H9 (cell line): ENCODE data around the gene PLXNA4. TPM values are rescaled to one million over a fixed set of nuclear protein-coding genes. Genes with fewer than 3 reads are reported as not detected.

Source experiments
- DNase-seq: peaks from one replicate; pipeline ENCODE4 v3.0.0-alpha.2; 2017
- H2AFZ ChIP-seq: one replicate; pipeline ENCODE4 v1.6.1; 2013; ENCODE audit warnings: mild to moderate bottlenecking, low read length, control low read depth, moderate library complexity
- H2AK5ac ChIP-seq: 2 replicates; pipeline ENCODE4 v1.6.1; 2013; ENCODE audit warnings: low read length, control low read depth, mixed read lengths; ENCODE audit not compliant: insufficient read length
- H2BK120ac ChIP-seq: one replicate; pipeline ENCODE4 v1.6.1; 2013; ENCODE audit warnings: low read depth, mild to moderate bottlenecking, low read length, control low read depth, inconsistent platforms; ENCODE audit not compliant: poor library complexity, severe bottlenecking
- H2BK12ac ChIP-seq: 2 replicates; pipeline ENCODE4 v1.6.1; 2013; ENCODE audit warnings: low read length, control low read depth, mixed read lengths, low read depth; ENCODE audit not compliant: insufficient read length
- H2BK15ac ChIP-seq: 2 replicates; pipeline ENCODE4 v1.6.1; 2013; ENCODE audit warnings: low read depth, low read length, control low read depth
- H2BK20ac ChIP-seq: one replicate; pipeline ENCODE4 v1.6.1; 2013; ENCODE audit warnings: low read depth, mild to moderate bottlenecking, low read length, control low read depth, inconsistent platforms; ENCODE audit not compliant: poor library complexity, severe bottlenecking
- H2BK5ac ChIP-seq: 2 replicates; pipeline ENCODE4 v1.6.1; 2013; ENCODE audit warnings: low read length, control low read depth, mixed read lengths; ENCODE audit not compliant: insufficient read length
- H3K14ac ChIP-seq: 2 replicates; pipeline ENCODE4 v1.6.1; 2013; ENCODE audit warnings: low read length, control low read depth; ENCODE audit not compliant: insufficient read depth
- H3K18ac ChIP-seq: 2 replicates; pipeline ENCODE4 v1.6.1; 2013; ENCODE audit warnings: low read depth, mild to moderate bottlenecking, mixed read lengths, low read length, control low read depth; ENCODE audit not compliant: insufficient read length
- H3K23ac ChIP-seq: 2 replicates; pipeline ENCODE4 v1.6.1; 2013; ENCODE audit warnings: low read length, control low read depth, mixed read lengths, low read depth; ENCODE audit not compliant: insufficient read length
- H3K23me2 ChIP-seq: 2 replicates; pipeline ENCODE4 v1.6.1; 2013; ENCODE audit warnings: low read depth, mild to moderate bottlenecking, mixed read lengths, low read length, control low read depth; ENCODE audit not compliant: insufficient read length, poor library complexity, severe bottlenecking
- H3K27ac ChIP-seq: 2 replicates; pipeline ENCODE4 v1.5.1; 2013; ENCODE audit warnings: low read length, control low read depth, mixed read lengths, low read depth; ENCODE audit not compliant: insufficient read length
- H3K27me3 ChIP-seq: 2 replicates; pipeline ENCODE4 v1.6.1; 2013; ENCODE audit warnings: low read length, control low read depth, inconsistent platforms; ENCODE audit not compliant: insufficient read depth
- H3K4ac ChIP-seq: 2 replicates; pipeline ENCODE4 v1.6.1; 2013; ENCODE audit warnings: low read depth, mild to moderate bottlenecking, control low read depth, inconsistent platforms, low read length, moderate library complexity
- H3K4me1 ChIP-seq: 2 replicates; pipeline ENCODE4 v1.6.1; 2013; ENCODE audit warnings: low read length, control low read depth, inconsistent platforms; ENCODE audit not compliant: insufficient read depth
- H3K4me2 ChIP-seq: 2 replicates; pipeline ENCODE4 v1.6.1; 2013; ENCODE audit warnings: low read length, control low read depth, mixed read lengths; ENCODE audit not compliant: insufficient read length, insufficient read depth
- H3K56ac ChIP-seq: 2 replicates; pipeline ENCODE4 v1.6.1; 2013; ENCODE audit warnings: low read depth, mild to moderate bottlenecking, mixed read lengths, low read length, control low read depth; ENCODE audit not compliant: insufficient read length
- H3K79me1 ChIP-seq: 2 replicates; pipeline ENCODE4 v1.6.1; 2013; ENCODE audit warnings: low read depth, mild to moderate bottlenecking, moderate library complexity, low read length, control low read depth, inconsistent platforms; ENCODE audit not compliant: insufficient read depth, poor library complexity, severe bottlenecking
- H3K79me2 ChIP-seq: 2 replicates; pipeline ENCODE4 v1.6.1; 2013; ENCODE audit warnings: low read length, control low read depth, inconsistent platforms; ENCODE audit not compliant: insufficient read depth
- H3K9ac ChIP-seq: 2 replicates; pipeline ENCODE4 v1.6.1; 2013; ENCODE audit warnings: low read length, control low read depth, mixed read lengths; ENCODE audit not compliant: insufficient read length; ENCODE audit errors: extremely low read depth
- H3K9me3 ChIP-seq: one replicate; pipeline ENCODE4 v1.6.1; 2013; ENCODE audit warnings: low read depth, low read length, inconsistent platforms; ENCODE audit not compliant: control insufficient read depth
- H3T11ph ChIP-seq: one replicate; pipeline ENCODE4 v1.6.1; 2013; ENCODE audit warnings: mild to moderate bottlenecking, low read length, control low read depth, inconsistent platforms
- H4K20me1 ChIP-seq: one replicate; pipeline ENCODE4 v1.6.1; 2013; ENCODE audit not compliant: control insufficient read depth, insufficient read length, insufficient read depth
- H4K5ac ChIP-seq: 2 replicates; pipeline ENCODE4 v1.6.1; 2013; ENCODE audit warnings: low read depth, mild to moderate bottlenecking, mixed read lengths, low read length, control low read depth; ENCODE audit not compliant: insufficient read length
- H4K8ac ChIP-seq: replicated peaks from 2 replicates; pipeline ENCODE4 v1.6.1; 2013; ENCODE audit warnings: low read length, control low read depth, mixed read lengths, low read depth; ENCODE audit not compliant: insufficient read length
- H4K91ac ChIP-seq: 2 replicates; pipeline ENCODE4 v1.6.1; 2013; ENCODE audit warnings: low read depth, mild to moderate bottlenecking, moderate library complexity, mixed read lengths, low read length, control low read depth; ENCODE audit not compliant: insufficient read length
- H3K27ac Mint-ChIP-seq, 3 experiments: 2 replicates in 2 of 3; 3 replicates in 1 of 3; pipeline ENCODE4 v1.8.0; 2020 to 2021; ENCODE audit warnings: mixed read lengths in 3 of 3, mild to moderate bottlenecking in 1 of 3, moderate library complexity in 1 of 3
- H3K27me3 Mint-ChIP-seq: 2 replicates; pipeline ENCODE4 v1.8.0; 2021; ENCODE audit warnings: low read depth, mild to moderate bottlenecking, moderate library complexity, mixed read lengths
- H3K36me3 Mint-ChIP-seq, 3 experiments: 2 replicates in 2 of 3; 3 replicates in 1 of 3; pipeline ENCODE4 v1.8.0; 2020 to 2021; ENCODE audit warnings: low read depth in 3 of 3, mixed read lengths in 3 of 3; ENCODE audit not compliant: insufficient read depth in 1 of 3
- H3K4me1 Mint-ChIP-seq, 2 experiments: 2 replicates each; pipeline ENCODE4 v1.8.0; 2020; ENCODE audit warnings: mixed read lengths in 2 of 2
- H3K4me3 Mint-ChIP-seq, 2 experiments: 2 replicates in 1 of 2; 3 replicates in 1 of 2; pipeline ENCODE4 v1.8.0; 2020 to 2021; ENCODE audit warnings: mild to moderate bottlenecking in 2 of 2, mixed read lengths in 2 of 2, moderate library complexity in 1 of 2
- H3K9me3 Mint-ChIP-seq, 2 experiments: 2 replicates in 1 of 2; 3 replicates in 1 of 2; pipeline ENCODE4 v1.8.0; 2020; ENCODE audit warnings: mild to moderate bottlenecking in 2 of 2, mixed read lengths in 2 of 2, moderate library complexity in 1 of 2
- CTCF ChIP-seq: fragments of 200-600 bp; sonication (generic); conservative IDR thresholded peaks from 3 replicates; pipeline ENCODE4 v1.8.0; 2021; ENCODE audit warnings: antibody characterized with exemption, mild to moderate bottlenecking
- WGBS: extraction: QIAGEN DNeasy Blood & Tissue Kit; methylation state at CpG from one replicate; pipeline ENCODE4 v1.1.7; 2013; ENCODE audit warnings: missing lambda C conversion rate, low lambda C conversion rate, mixed read lengths; ENCODE audit not compliant: insufficient read length; ENCODE audit errors: extremely low coverage; 5-methylcytosine and 5-hydroxymethylcytosine counted together
- long read RNA-seq: library from polyadenylated mRNA; unstranded; transcript quantifications from one replicate; pipeline ENCODE4 v2.0.0, GENCODE V29; 2020
- total RNA-seq: library from RNA; stranded (reverse); gene quantifications from 2 replicates; pipeline ENCODE4 v1.2.1, GENCODE V29; 2021

Gene PLXNA4
- 0.20 and 0.35 TPM in 2 replicates for total RNA-seq
- long read RNA-seq, partial matches to known transcripts, result 2 of 6 reads
- long read RNA-seq, other reads (novel, unspliced or antisense), result 4 of 6 reads

DNA sequence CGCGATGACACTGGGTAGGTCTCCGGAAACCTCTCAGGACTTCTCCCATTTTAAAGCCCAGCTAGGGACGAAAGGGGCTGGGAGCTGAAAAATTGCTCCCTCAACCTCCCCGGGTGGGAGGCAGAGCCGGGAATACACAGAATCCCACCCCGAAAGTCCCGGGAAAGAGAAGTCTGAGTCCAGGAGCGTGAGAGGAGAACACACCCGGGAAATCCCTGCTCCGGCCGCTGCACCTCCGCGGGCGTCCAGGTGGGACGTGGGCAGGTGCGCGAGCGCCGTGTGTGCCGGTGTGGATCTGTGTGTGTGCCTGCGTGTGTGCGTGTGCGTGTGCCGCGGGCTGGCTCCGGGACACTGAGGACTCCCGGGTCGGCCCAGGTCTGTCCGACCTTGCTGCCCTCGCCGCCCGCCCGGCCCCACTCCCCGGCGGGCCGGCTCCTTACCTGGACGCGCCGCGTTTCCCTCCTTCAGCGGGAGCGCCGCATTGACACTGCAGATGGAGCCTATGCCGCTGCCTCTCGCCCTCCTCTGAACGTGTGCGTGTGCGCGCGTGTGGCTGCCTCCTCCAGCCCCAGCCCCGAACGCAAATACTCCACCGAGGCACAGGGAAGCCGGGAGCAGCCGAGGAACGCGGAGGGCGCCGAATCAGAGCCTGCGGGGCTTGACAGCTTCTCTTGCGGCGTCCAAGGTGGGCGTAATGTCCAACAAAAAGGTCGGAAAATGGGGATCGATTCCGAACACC is at the start of gene PLXNA4:
Gene PLXNA4 (minus strand): TSS at position 489 of the 739 bp plus-strand sequence. CDS start 67,777 bp downstream, outside the sequence.
- peaks cover 94% of the 10 kb centered on the region for H3K27me3 Mint-ChIP-seq
- H3K9ac ChIP-seq, result no peak within 1 kb of the TSS

More for the DNA sequence above, at the start of gene PLXNA4:
- peaks cover 14% of the 10 kb centered on the region for H3K23me2 ChIP-seq
- no peak within 1 kb of the TSS for H2BK12ac ChIP-seq
- no CpG with 5 or more reads among the region's 67 CpGs for WGBS
- H2BK120ac ChIP-seq, result no peak within 1 kb of the TSS
- no peak within 1 kb of the TSS for H3K18ac ChIP-seq
- peaks cover 2% of the 10 kb centered on the region for H3K4me1 ChIP-seq
- no peaks in the 10 kb centered on the region for H3K9me3 ChIP-seq
- H2BK15ac ChIP-seq, result no peak within 1 kb of the TSS
- no peak within 1 kb of the TSS for H3K4ac ChIP-seq
- TF ChIP-seq CTCF, result no peak
- peak within 1 kb of the TSS; percentile 73 for H3K4me2 ChIP-seq
- Mint-ChIP-seq H3K9me3 (no peaks in the 10 kb centered on the region; a peak in 2 of 5 replicates), H3K27ac (no peak within 1 kb of the TSS), H3K4me1 (peaks cover 38 to 47% of the 10 kb centered on the region in 2 experiments), H3K4me3 (peak within 1 kb of the TSS; percentile 61 to 82), H3K36me3 (no peaks in the 10 kb centered on the region; a peak in 1 of 7 replicates)
- H4K5ac ChIP-seq, result no peak within 1 kb of the TSS
- DNase-seq, result no peak
- no peak within 1 kb of the TSS for H2AFZ ChIP-seq
- H3K56ac ChIP-seq, result no peak within 1 kb of the TSS
- peaks cover 58% of the 10 kb centered on the region for H3K27me3 ChIP-seq
- H4K91ac ChIP-seq, result no peak within 1 kb of the TSS
- no peak within 1 kb of the TSS for H3K23ac ChIP-seq
- H2AK5ac ChIP-seq, result no peak within 1 kb of the TSS
- no peak within 1 kb of the TSS for H3K27ac ChIP-seq
- no peak within 1 kb of the TSS for H3K14ac ChIP-seq
- H4K20me1 ChIP-seq, result no peaks in the 10 kb centered on the region
- H2BK20ac ChIP-seq, result no peak within 1 kb of the TSS
- no peaks in the 10 kb centered on the region for H3K79me2 ChIP-seq
- no peak within 1 kb of the TSS for H3T11ph ChIP-seq
- no peak within 1 kb of the TSS for H2BK5ac ChIP-seq
- no peaks in the 10 kb centered on the region for H3K79me1 ChIP-seq
- H4K8ac ChIP-seq, result no peak within 1 kb of the TSS
